Measurements from ENCODE around the gene RABGEF1. TPM values are rescaled to one million over a fixed set of nuclear protein-coding genes. Genes with fewer than 3 reads are reported as not detected.
"Not testable (repeated sequence)": the region's sequence is repeated elsewhere in the genome, so short reads cannot be mapped to it uniquely, and the experiment has no call there.

Gene RABGEF1
- total and polyA plus RNA-seq, 2 experiments from 2014 or later = 16.3 to 28.1 TPM

DNA sequence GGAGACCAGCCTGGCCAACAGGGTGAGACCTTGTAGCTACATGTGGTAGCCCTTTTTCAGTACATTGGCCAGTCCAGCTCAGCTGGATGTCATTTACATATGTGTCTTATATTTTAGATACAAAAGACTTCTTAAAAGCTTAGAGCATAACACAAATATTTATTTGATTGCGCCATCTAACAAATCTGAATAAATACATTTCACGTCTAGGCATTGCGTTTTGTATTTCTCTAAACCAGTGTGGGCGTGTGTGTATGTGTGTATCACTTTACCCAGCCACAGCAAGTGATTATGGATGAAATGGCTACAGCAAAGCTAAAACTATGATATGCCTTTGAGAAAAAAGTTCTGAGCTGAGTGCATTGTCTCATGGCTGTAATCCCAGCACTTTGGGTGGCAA lies 14.0 kb downstream of the RABGEF1 start:
- Histone ChIP-seq H3K9me2 (replicated peaks; ENCODE audit: insufficient read depth) (no peaks in the 10 kb centered on the region), H3K9me3 (ENCODE audit: low read depth) (no peaks in the 10 kb centered on the region), H4K20me1 (ENCODE audit: insufficient read depth, poor library complexity, severe bottlenecking) (peaks cover 25% of the 10 kb centered on the region), H3K27me3 (no peaks in the 10 kb centered on the region), H3K4me3 (no peak overlapping the region), H2AFZ (no peak overlapping the region), H3K27ac (no peak overlapping the region), H3K36me3 (replicated peaks; ENCODE audit: insufficient read depth, low read depth) (no peaks in the 10 kb centered on the region), H3K79me2 (peaks cover 92% of the 10 kb centered on the region), H3K4me1 (ENCODE audit: insufficient read depth) (peaks cover 4% of the 10 kb centered on the region), H3K4me2 (no peak overlapping the region)
- TF ChIP-seq EZH2 (IDR thresholded peaks at IDR 0.05; ENCODE audit: borderline replicate concordance) = no peak
- TF ChIP-seq CTCF (IDR thresholded peaks at IDR 0.05; ENCODE audit: poor library complexity) = no peak
- TF ChIP-seq EZH2phosphoT487 (IDR thresholded peaks at IDR 0.05; ENCODE audit: low read depth, severe bottlenecking, unreplicated experiment) = no peak
- WGBS (ENCODE audit: low lambda C conversion rate, missing lambda C conversion rate) = 92% methylated on average over 4 of the region's 4 CpGs
- no peak for DNase-seq (ENCODE audit: low spot score)

DNA sequence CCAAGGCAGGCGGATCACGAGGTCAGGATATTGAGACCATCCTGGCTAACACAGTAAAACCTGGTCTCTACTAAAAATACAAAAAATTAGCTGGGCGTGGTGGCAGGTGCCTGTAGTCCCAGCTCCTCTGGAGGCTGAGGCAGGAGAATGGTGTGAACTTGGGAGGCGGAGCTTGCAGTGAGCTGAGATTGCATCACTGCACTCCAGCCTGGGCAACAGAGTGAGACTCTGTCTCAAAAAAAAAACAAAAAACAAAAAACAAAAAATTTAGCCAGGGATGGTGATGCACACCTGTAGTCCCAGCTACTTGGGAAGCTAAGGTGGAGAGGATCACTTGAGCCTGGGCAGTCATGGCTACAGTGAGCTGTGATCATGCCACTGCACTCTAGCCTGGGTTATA lies 14.5 kb downstream of the RABGEF1 start:
- not testable (repeated sequence) for H2AFZ ChIP-seq; H3K9me3 ChIP-seq (ENCODE audit: low read depth); H3K4me3 ChIP-seq; H3K27me3 ChIP-seq; H3K36me3 ChIP-seq (replicated peaks; ENCODE audit: insufficient read depth, low read depth); H3K4me1 ChIP-seq (ENCODE audit: insufficient read depth); H3K9me2 ChIP-seq (replicated peaks; ENCODE audit: insufficient read depth); H3K27ac ChIP-seq; H3K4me2 ChIP-seq; DNase-seq (ENCODE audit: low spot score)
- Histone ChIP-seq H3K79me2 (peaks cover 92% of the 10 kb centered on the region), H4K20me1 (ENCODE audit: insufficient read depth, poor library complexity, severe bottlenecking) (peaks cover 20% of the 10 kb centered on the region)
- WGBS (ENCODE audit: low lambda C conversion rate, missing lambda C conversion rate) = 98% methylated on average over 4 of the region's 4 CpGs

- H4K20me1 ChIP-seq (ENCODE audit: insufficient read depth, poor library complexity, severe bottlenecking) = peaks cover 14% of the 10 kb centered on the region
Observed at GRCh38 chr7:66756227-66756626, 15.7 kb downstream of the RABGEF1 start.

GRCh38 chr7:66756889-66757288 lies 16.4 kb downstream of the RABGEF1 start:
- no peaks in the 10 kb centered on the region for H3K36me3 ChIP-seq (replicated peaks; ENCODE audit: insufficient read depth, low read depth)
- no peak for TF ChIP-seq EZH2phosphoT487 (IDR thresholded peaks at IDR 0.05; ENCODE audit: low read depth, severe bottlenecking, unreplicated experiment)
- no peak for TF ChIP-seq CTCF (IDR thresholded peaks at IDR 0.05; ENCODE audit: poor library complexity)
- no peak for TF ChIP-seq EZH2 (IDR thresholded peaks at IDR 0.05; ENCODE audit: borderline replicate concordance)
- peaks cover 92% of the 10 kb centered on the region for H3K79me2 ChIP-seq
- no peaks in the 10 kb centered on the region for H3K4me1 ChIP-seq (ENCODE audit: insufficient read depth)
- no peak for DNase-seq (ENCODE audit: low spot score)
- no peak overlapping the region for H3K4me3 ChIP-seq
- no peaks in the 10 kb centered on the region for H3K9me3 ChIP-seq (ENCODE audit: low read depth)
- H4K20me1 ChIP-seq (ENCODE audit: insufficient read depth, poor library complexity, severe bottlenecking) = peaks cover 11% of the 10 kb centered on the region
- no peaks in the 10 kb centered on the region for H3K27me3 ChIP-seq
- H3K4me2 ChIP-seq = no peak overlapping the region
- no peak overlapping the region for H2AFZ ChIP-seq
- H3K27ac ChIP-seq = no peak overlapping the region
- H3K9me2 ChIP-seq (replicated peaks; ENCODE audit: insufficient read depth) = no peaks in the 10 kb centered on the region

More at GRCh38 chr7:66756227-66756626, 15.7 kb downstream of the RABGEF1 start:
- H3K79me2 ChIP-seq = peaks cover 92% of the 10 kb centered on the region
- not testable (repeated sequence) for H3K9me2 ChIP-seq (replicated peaks; ENCODE audit: insufficient read depth); H3K36me3 ChIP-seq (replicated peaks; ENCODE audit: insufficient read depth, low read depth); H3K27ac ChIP-seq; H3K9me3 ChIP-seq (ENCODE audit: low read depth); DNase-seq (ENCODE audit: low spot score); H2AFZ ChIP-seq; H3K4me1 ChIP-seq (ENCODE audit: insufficient read depth); H3K4me3 ChIP-seq; H3K27me3 ChIP-seq; H3K4me2 ChIP-seq
- 84% methylated on average over 3 of the region's 3 CpGs for WGBS (ENCODE audit: low lambda C conversion rate, missing lambda C conversion rate)

DNA sequence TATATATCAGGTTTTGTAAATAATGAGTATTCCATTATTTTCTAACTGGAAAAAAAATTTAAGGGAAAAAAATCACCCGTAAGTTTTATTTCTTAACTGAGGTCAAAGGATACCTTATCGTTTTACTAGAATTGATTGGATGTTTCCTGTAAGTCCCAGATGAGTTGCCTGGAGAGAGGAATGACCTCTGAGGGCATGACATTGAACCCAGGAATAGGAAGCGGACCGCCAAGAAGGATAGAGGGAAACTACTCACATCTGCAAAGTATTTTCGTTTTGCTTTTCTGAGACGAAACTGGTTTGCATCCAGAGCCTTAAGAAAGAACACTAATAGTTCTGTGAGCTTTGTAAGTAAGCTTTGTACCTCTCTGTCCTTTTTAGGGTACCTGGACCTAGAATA lies 17.4 kb downstream of the RABGEF1 start:
- no peaks in the 10 kb centered on the region for H3K36me3 ChIP-seq (replicated peaks; ENCODE audit: insufficient read depth, low read depth)
- H3K4me1 ChIP-seq (ENCODE audit: insufficient read depth) = no peaks in the 10 kb centered on the region
- no peak overlapping the region for H3K4me2 ChIP-seq
- H3K27ac ChIP-seq = no peak overlapping the region
- 92% methylated on average over 6 of the region's 6 CpGs for WGBS (ENCODE audit: low lambda C conversion rate, missing lambda C conversion rate)
- no peaks in the 10 kb centered on the region for H3K9me3 ChIP-seq (ENCODE audit: low read depth)
- H3K79me2 ChIP-seq = peaks cover 90% of the 10 kb centered on the region
- H2AFZ ChIP-seq = no peak overlapping the region
- H3K9me2 ChIP-seq (replicated peaks; ENCODE audit: insufficient read depth) = no peaks in the 10 kb centered on the region
- DNase-seq (ENCODE audit: low spot score) = no peak
- TF ChIP-seq CTCF (IDR thresholded peaks at IDR 0.05; ENCODE audit: poor library complexity) (no peak), EZH2phosphoT487 (IDR thresholded peaks at IDR 0.05; ENCODE audit: low read depth, severe bottlenecking, unreplicated experiment) (no peak), EZH2 (IDR thresholded peaks at IDR 0.05; ENCODE audit: borderline replicate concordance) (no peak)
- no peak overlapping the region for H3K4me3 ChIP-seq
- peaks cover 11% of the 10 kb centered on the region for H4K20me1 ChIP-seq (ENCODE audit: insufficient read depth, poor library complexity, severe bottlenecking)
- H3K27me3 ChIP-seq = no peaks in the 10 kb centered on the region

All from hepatocyte (in vitro differentiated cells).